Mesothelial cell of epicardium (in vitro differentiated cells): Measurements from ENCODE around the gene ITPRIP. TPM values are rescaled to one million over a fixed set of nuclear protein-coding genes. Genes with fewer than 3 reads are reported as not detected.

Experiments used
- DNase-seq, 2 experiments: peaks; one replicate each; pipeline ENCODE4 v3.0.0; 2021; ENCODE audit warnings: low spot score in 2 of 2; ENCODE audit not compliant: unreplicated experiment in 2 of 2
- H3K27ac Mint-ChIP-seq: 2 replicates; pipeline ENCODE4 v1.8.0; 2021; ENCODE audit warnings: mixed read lengths
- H3K27me3 Mint-ChIP-seq: 2 replicates; pipeline ENCODE4 v1.8.0; 2021; ENCODE audit warnings: low read depth, mixed read lengths
- H3K36me3 Mint-ChIP-seq: 2 replicates; pipeline ENCODE4 v1.8.0; 2021; ENCODE audit warnings: mixed read lengths
- H3K4me1 Mint-ChIP-seq: 2 replicates; pipeline ENCODE4 v1.8.0; 2021; ENCODE audit warnings: mixed read lengths
- H3K4me3 Mint-ChIP-seq: 2 replicates; pipeline ENCODE4 v1.8.0; 2021; ENCODE audit warnings: mild to moderate bottlenecking, moderate library complexity, mixed read lengths
- H3K9me3 Mint-ChIP-seq: 2 replicates; pipeline ENCODE4 v1.8.0; 2021; ENCODE audit warnings: mixed read lengths
- total RNA-seq: library from RNA; stranded (reverse); gene quantifications from 3 replicates; pipeline ENCODE4 v1.2.1, GENCODE V29; 2021
- TF ChIP-seq, protein P1 (sequence below): fragments of 200-600 bp; sonication (generic); IDR thresholded peaks from one replicate; pipeline ENCODE4 v1.5.0; 2021; ENCODE audit warnings: antibody characterized with exemption; ENCODE audit not compliant: unreplicated experiment

ITPRIP gene
- total RNA-seq, 1 donor from 2014 or later, result 24.5 TPM

DNA sequence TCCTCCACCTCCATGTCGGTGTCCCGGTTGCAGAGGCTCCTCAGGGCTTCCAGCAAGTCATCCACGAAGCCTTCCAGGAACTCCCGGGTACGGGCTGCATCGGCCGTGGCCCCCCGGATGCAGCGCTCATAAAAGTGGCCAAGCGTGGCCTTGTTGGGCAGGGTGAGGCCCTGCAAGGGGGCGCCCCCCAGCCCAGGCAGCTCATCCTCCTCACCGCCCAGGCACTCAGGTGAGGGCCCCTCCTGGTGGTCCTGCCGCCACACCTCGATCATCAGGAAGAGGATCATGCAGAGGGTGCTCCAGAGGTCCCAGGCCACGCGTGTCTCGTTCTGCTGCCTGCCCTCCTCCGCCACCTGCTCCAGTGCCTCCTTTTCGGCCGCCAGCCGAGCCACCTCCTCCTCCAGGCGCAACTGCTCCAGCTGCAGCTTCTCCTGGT lies 22.8 kb downstream of the ITPRIP start:
- Mint-ChIP-seq H3K27ac (no peak overlapping the region), H3K4me1 (peaks cover 17% of the 10 kb centered on the region), H3K9me3 (no peaks in the 10 kb centered on the region), H3K27me3 (no peaks in the 10 kb centered on the region), H3K4me3 (no peak overlapping the region), H3K36me3 (peaks cover 28% of the 10 kb centered on the region)
- DNase-seq, result no peak
- TF ChIP-seq, protein P1, sequence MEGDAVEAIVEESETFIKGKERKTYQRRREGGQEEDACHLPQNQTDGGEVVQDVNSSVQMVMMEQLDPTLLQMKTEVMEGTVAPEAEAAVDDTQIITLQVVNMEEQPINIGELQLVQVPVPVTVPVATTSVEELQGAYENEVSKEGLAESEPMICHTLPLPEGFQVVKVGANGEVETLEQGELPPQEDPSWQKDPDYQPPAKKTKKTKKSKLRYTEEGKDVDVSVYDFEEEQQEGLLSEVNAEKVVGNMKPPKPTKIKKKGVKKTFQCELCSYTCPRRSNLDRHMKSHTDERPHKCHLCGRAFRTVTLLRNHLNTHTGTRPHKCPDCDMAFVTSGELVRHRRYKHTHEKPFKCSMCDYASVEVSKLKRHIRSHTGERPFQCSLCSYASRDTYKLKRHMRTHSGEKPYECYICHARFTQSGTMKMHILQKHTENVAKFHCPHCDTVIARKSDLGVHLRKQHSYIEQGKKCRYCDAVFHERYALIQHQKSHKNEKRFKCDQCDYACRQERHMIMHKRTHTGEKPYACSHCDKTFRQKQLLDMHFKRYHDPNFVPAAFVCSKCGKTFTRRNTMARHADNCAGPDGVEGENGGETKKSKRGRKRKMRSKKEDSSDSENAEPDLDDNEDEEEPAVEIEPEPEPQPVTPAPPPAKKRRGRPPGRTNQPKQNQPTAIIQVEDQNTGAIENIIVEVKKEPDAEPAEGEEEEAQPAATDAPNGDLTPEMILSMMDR, result no peak

DNA sequence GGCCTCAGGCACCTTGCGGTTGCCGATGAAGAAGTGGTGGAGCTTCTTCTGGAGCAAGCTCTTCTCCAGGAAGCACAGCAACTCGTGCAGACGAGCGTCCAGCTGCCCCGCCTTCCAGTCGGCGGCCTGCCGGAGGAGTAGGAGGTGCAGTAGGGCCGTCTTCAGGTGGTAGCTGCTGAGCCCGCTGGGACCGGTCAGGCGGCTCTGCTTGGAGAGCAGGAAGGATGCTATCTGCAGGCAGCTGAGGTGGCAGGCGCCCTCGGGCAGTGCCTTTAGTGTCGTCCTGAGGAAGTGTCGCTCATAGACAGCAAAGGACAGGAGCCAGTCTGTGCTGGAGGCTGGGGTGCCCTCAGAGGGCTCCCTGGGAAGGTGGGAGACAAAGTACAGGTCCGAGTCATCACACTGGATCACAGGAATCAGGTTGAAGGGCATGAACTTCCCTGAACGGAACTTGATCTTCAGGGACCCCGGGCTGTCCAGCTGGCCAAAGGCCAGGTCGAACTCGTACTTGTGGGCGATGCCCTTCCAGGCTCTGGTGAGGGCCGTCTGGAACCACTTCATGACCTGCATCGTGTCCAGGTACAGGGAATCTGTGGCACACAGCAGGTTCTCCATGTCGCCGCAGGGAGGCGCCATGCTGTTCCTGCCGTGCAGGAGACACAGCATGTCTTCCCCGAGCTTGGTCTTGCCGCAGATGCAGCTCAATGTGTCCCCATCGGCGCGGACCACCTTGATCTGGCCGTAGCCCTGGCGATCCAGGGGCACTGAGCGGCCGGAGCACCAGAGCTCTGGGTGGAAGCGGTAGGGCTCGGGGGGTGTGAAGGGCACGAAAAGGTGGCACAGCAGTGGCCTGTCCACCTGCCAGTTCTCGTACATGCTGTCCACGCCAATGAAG lies 23.4 kb downstream of the ITPRIP start:
- H3K27ac Mint-ChIP-seq, result no peak overlapping the region
- TF ChIP-seq, protein P1, result no peak
- DNase-seq, result no peak
- peaks cover 28% of the 10 kb centered on the region for H3K36me3 Mint-ChIP-seq
- H3K4me1 Mint-ChIP-seq, result peaks cover 13% of the 10 kb centered on the region
- H3K27me3 Mint-ChIP-seq, result no peaks in the 10 kb centered on the region
- H3K9me3 Mint-ChIP-seq, result no peaks in the 10 kb centered on the region
- no peak overlapping the region for H3K4me3 Mint-ChIP-seq

DNA sequence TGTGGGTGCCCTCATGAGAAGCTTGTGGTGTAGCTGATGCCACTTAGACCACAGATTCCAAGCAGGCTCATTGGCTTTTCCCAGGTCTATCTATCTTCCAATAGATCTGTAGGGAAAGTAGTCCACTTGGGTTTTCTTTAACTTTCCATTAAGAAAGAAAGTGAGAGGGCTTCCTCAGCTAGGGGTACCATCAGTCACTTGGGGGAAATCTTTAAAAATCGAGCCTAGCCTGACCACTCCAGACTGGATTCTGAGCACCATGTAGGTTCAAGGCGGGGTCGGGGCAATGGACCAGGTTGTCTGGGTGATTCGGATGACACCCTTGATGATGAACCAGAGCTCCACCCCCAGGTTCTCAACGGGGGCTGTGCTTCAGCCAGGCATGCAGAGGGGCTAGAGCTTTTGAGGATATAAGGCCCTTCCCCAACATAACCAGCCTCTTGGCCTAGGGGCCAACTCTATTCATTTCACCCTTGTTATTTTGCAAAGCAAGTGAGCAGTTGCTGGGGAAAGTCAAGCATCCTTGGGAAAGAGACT lies 27.0 kb downstream of the ITPRIP start:
- Mint-ChIP-seq H3K36me3 (peaks cover 23% of the 10 kb centered on the region), H3K27ac (no peak overlapping the region), H3K4me3 (no peak overlapping the region), H3K4me1 (no peaks in the 10 kb centered on the region), H3K9me3 (no peaks in the 10 kb centered on the region), H3K27me3 (no peaks in the 10 kb centered on the region)
- TF ChIP-seq, protein P1, result no peak
- DNase-seq, result no peak

DNA sequence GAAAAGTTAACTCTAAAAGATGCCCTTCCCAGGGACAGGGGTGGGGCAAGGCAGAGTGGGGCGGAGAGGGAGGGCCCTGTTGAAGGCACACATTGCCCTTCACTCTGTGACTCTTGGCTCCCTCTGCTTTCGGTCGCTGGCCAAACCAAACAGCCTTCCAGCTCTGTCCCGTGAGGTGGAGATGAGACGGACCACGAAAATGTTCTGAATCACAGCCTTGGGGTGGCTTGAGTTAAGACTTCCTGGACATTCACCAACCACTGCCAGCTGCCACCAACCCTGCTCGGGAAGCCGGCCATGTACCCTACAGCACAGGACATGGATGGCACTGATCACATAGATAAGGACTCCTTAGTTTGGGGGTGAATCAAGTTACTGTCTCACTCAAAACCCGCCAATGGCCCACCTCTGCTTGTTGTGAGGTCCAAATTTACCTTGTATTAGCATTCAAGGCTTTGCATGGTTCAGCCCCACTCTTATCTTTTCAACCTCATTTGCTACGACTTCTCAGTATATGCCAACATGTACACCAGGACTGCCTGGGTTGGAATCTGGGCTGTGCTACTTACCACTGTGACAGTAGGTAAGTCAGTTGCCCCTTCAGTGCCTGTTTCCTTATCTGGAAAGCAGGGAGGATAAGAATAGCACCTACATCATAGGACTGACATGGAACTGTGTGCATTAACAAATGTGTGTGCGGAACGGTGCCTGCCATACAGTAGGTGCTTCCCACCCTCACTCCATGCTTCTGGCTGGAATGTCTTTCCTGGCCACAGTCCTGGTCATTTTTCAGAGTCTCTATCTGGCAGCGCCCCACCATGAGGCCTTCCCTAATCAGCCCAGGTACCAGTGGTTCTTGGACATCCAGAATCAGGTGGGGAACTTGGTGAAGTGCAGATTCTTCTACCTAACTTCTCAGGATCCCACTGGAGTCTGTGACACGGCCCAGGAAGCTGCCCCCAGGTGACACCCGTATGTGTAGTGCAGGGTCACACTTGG lies 28.0 kb downstream of the ITPRIP start:
- Mint-ChIP-seq H3K27ac (no peak overlapping the region), H3K36me3 (peaks cover 18% of the 10 kb centered on the region), H3K4me3 (no peak overlapping the region), H3K27me3 (no peaks in the 10 kb centered on the region), H3K9me3 (no peaks in the 10 kb centered on the region), H3K4me1 (peaks cover 2% of the 10 kb centered on the region)
- TF ChIP-seq, protein P1, result no peak
- DNase-seq, result no peak

DNA sequence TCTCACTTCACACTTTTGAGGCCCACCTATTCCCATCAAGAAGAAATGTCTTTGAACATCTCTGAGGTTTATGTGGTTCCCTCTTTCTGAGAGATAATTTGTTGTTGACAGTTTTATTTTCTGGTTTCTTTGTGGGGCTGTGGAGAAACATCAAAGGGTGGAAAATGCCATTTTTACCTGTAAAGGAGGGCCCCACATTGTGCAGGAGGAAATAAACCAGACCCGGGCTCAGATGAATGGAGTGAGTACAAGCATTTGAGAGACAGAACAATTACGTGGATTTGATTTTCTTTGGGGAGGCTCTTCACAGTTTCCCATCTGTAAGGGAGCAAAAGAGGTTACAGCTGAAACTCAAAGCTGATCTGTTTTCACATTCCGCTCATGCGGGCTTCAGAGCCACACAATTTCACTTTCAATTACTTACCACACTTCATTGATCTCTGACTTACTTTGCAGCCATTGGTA lies 29.8 kb downstream of the ITPRIP start:
- TF ChIP-seq, protein P1, result no peak
- Mint-ChIP-seq H3K4me1 (peaks cover 8% of the 10 kb centered on the region), H3K36me3 (peaks cover 12% of the 10 kb centered on the region), H3K27ac (no peak overlapping the region), H3K9me3 (peaks cover 4% of the 10 kb centered on the region), H3K4me3 (no peak overlapping the region), H3K27me3 (no peaks in the 10 kb centered on the region)
- no peak for DNase-seq
